Endothelial cell of umbilical vein (primary cell): ENCODE measurements around the gene ULK4. TPM values are rescaled to one million over a fixed set of nuclear protein-coding genes. Genes with fewer than 3 reads are reported as not detected.
A peak's percentile ranks its signal among the peaks of the same experiment; 100 is the strongest.

Experiments used
- BruUV-seq: library from RNA; stranded (reverse); fragments of 400-500 nt; replicated peaks from 2 replicates; lab custom pipeline; 2021; lab: Mats Ljungman, UMichigan
- CTCF ChIA-PET: fragments of 300-600, 350-600 bp; sonication (Branson Sonifier 250); formaldehyde crosslinking; loops from one replicate; lab custom pipeline; 2021; ENCODE audit warnings: antibody characterized with exemption, inconsistent platforms; lab: Charles Lee
- POLR2A ChIA-PET: fragments of 300-600, 350-600 bp; sonication (Branson Sonifier 250); formaldehyde crosslinking; loops from one replicate; lab custom pipeline; 2021; ENCODE audit warnings: antibody characterized with exemption, inconsistent platforms; lab: Charles Lee
- DNase-seq: peaks from one replicate; pipeline ENCODE4 v3.0.0-alpha.2; 2011; ENCODE audit warnings: low read depth, low spot score
- FAIRE-seq: peaks from 2 replicates; lab custom pipeline; 2011; peaks lifted over from hg19 to GRCh38; lab: Jason Lieb, UNC
- H2AFZ ChIP-seq: 2 replicates; pipeline ENCODE4 v1.6.0; 2012; ENCODE audit warnings: low read depth, low read length, control low read depth, inconsistent platforms
- H3K27ac ChIP-seq: 2 replicates; pipeline ENCODE4 v1.5.1; 2011; ENCODE audit warnings: low read depth, mild to moderate bottlenecking, control low read depth, low read length, moderate library complexity; ENCODE audit not compliant: insufficient read depth
- H3K27me3 ChIP-seq, 2 experiments: 2 replicates each; pipeline versions ENCODE4 v1.6.0 to v1.6.1; 2011; ENCODE audit warnings: low read length in 2 of 2, mixed read lengths in 1 of 2; ENCODE audit not compliant: control insufficient read depth in 2 of 2, insufficient read depth in 2 of 2
- H3K36me3 ChIP-seq, 2 experiments: 2 replicates in 1 of 2; 3 replicates in 1 of 2; pipeline ENCODE4 v1.5.1; 2011; ENCODE audit warnings: low read length in 2 of 2, mild to moderate bottlenecking in 1 of 2, moderate library complexity in 1 of 2; ENCODE audit not compliant: control insufficient read depth in 2 of 2, insufficient read depth in 2 of 2; ENCODE audit errors: extremely low read depth in 1 of 2
- H3K4me1 ChIP-seq: 3 replicates; pipeline ENCODE4 v1.5.1; 2011; ENCODE audit warnings: mild to moderate bottlenecking, low read length; ENCODE audit not compliant: control insufficient read depth, insufficient read depth; ENCODE audit errors: extremely low read depth
- H3K4me2 ChIP-seq: 2 replicates; pipeline ENCODE4 v1.6.1; 2011; ENCODE audit warnings: low read length, control low read depth, mixed read lengths; ENCODE audit not compliant: insufficient read depth
- H3K4me3 ChIP-seq, 3 experiments: fragments of 200-600 bp in 1 of 3; sonication (generic), shearing (Covaris generic) in 1 of 3; replicated peaks in 1 of 3; 2 replicates each; pipeline ENCODE4 v1.5.1; 2011 to 2016; ENCODE audit warnings: control low read depth in 3 of 3, low read length in 3 of 3, mild to moderate bottlenecking in 2 of 3, inconsistent platforms in 1 of 3, low read depth in 1 of 3, moderate library complexity in 1 of 3; ENCODE audit not compliant: insufficient read depth in 1 of 3
- H3K79me2 ChIP-seq: 2 replicates; pipeline ENCODE4 v1.6.0; 2012; ENCODE audit warnings: low read length, inconsistent platforms; ENCODE audit not compliant: control insufficient read depth, insufficient read depth
- H3K9ac ChIP-seq: replicated peaks from 2 replicates; pipeline ENCODE3; 2011; ENCODE audit warnings: low read length, control low read depth; ENCODE audit not compliant: insufficient read depth; ENCODE audit errors: extremely low read depth
- H3K9me1 ChIP-seq: replicated peaks from 3 replicates; pipeline ENCODE4 v1.6.0; 2011; ENCODE audit warnings: mild to moderate bottlenecking, low read length; ENCODE audit not compliant: control insufficient read depth, insufficient read depth; ENCODE audit errors: extremely low read depth
- H3K9me3 ChIP-seq: replicated peaks from 2 replicates; pipeline ENCODE4 v1.5.1; 2012; ENCODE audit warnings: low read length, inconsistent platforms; ENCODE audit not compliant: control insufficient read depth, insufficient read depth
- H4K20me1 ChIP-seq: replicated peaks from 2 replicates; pipeline ENCODE3; 2011; ENCODE audit warnings: mild to moderate bottlenecking, low read length; ENCODE audit not compliant: control insufficient read depth, insufficient read depth; ENCODE audit errors: extremely low read depth
- CTCF ChIP-seq, 2 donors: IDR thresholded peaks; 1 replicate in 1 of 2; 2 replicates in 1 of 2; pipeline ENCODE4 v1.5.1; 2011; ENCODE audit warnings: low read length in 2 of 2, mild to moderate bottlenecking in 2 of 2, moderate library complexity in 2 of 2, control low read depth in 1 of 2, inconsistent platforms in 1 of 2, low read depth in 1 of 2; ENCODE audit not compliant: insufficient read depth in 1 of 2; ENCODE audit errors: extremely low read depth in 1 of 2
- EZH2 ChIP-seq: IDR thresholded peaks from 2 replicates; pipeline ENCODE4 v1.6.1; 2012; ENCODE audit warnings: borderline replicate concordance, low read depth, mild to moderate bottlenecking, moderate library complexity, low read length, inconsistent platforms; ENCODE audit not compliant: severe bottlenecking
- FOS ChIP-seq: IDR thresholded peaks from 2 replicates; pipeline ENCODE4 v1.6.1; 2011; ENCODE audit warnings: mild to moderate bottlenecking, low read length, moderate library complexity, borderline replicate concordance; ENCODE audit not compliant: insufficient read depth
- GATA2 ChIP-seq: IDR thresholded peaks from 2 replicates; pipeline ENCODE4 v1.7.0; 2011; ENCODE audit warnings: low read depth, mild to moderate bottlenecking, moderate library complexity, mixed read lengths, low read length; ENCODE audit not compliant: insufficient read length, insufficient read depth
- JUN ChIP-seq: IDR thresholded peaks from 2 replicates; pipeline ENCODE4 v1.6.1; 2011; ENCODE audit warnings: borderline replicate concordance, low read depth; ENCODE audit not compliant: insufficient read length, insufficient read depth
- MYC ChIP-seq: IDR thresholded peaks from one replicate; pipeline ENCODE4 v1.6.1; 2011; ENCODE audit warnings: mild to moderate bottlenecking, low read depth, low read length
- POLR2A ChIP-seq: IDR thresholded peaks from 2 replicates; pipeline ENCODE4 v1.6.1; 2012; ENCODE audit warnings: low read depth, mild to moderate bottlenecking, control low read depth, low read length
- POLR2AphosphoS5 ChIP-seq: IDR thresholded peaks from 2 replicates; pipeline ENCODE4 v1.6.1; 2012; ENCODE audit warnings: low read depth, mild to moderate bottlenecking, control low read depth, low read length, moderate library complexity; ENCODE audit not compliant: insufficient read depth
- dilution Hi-C: fragments of 300-500 bp; cut with MboI; formaldehyde crosslinking; loops from one replicate; pipeline ENCODE4 v1.15.0; 2019; ENCODE audit warnings: low sequenced_read_pairs; ENCODE audit not compliant: extremely low pct_ligation_motif_present
- intact Hi-C: fragments of 100-400 bp; cut with micrococcal nuclease; formaldehyde crosslinking; loops from one replicate; pipeline ENCODE4 v1.10.0; 2022
- polyA plus RNA-seq, 4 experiments: library from polyadenylated mRNA; depleted of rRNA in 3 of 4; stranded (reverse) in 3 of 4; unstranded in 1 of 4; fragments of >200 nt; gene quantifications; 2 replicates each; pipeline versions ENCODE4 v1.2.1 to v1.2.3, GENCODE V29; 2011 to 2012; ENCODE audit warnings: missing spikeins in 1 of 4
- total RNA-seq: library from RNA; stranded (reverse); gene quantifications from 2 replicates; pipeline ENCODE4 v1.2.3, GENCODE V29; 2021
- TF ChIP-seq, protein P1 (sequence below): IDR thresholded peaks from 2 replicates; pipeline ENCODE4 v1.6.1; 2011; ENCODE audit not compliant: insufficient read depth, insufficient read length

ULK4 gene
- total and polyA plus RNA-seq, 2 donors (not counting 3 experiments of a cell fraction or from before 2014, with no cell fraction given), result 3.3 to 16.0 TPM

DNA sequence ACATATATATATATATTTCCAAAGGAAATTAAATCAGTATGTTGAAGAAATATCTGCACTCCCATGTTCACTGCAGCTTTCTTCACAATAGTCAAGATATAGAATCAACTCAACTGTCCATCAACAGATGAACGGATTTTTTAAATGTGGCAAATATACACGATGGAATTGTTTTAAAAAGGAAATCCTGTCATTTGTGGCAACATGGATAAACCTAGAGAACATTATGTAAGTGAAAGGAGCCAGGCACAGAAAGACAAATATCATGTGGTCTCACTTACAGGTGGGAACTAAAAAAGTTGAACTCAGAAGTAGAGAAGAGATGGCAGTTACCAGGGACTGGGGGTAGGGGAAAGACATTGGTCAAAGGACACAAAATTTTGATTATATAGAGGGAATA lies 253.7 kb downstream of the ULK4 start:
- no peak overlapping the region for H2AFZ ChIP-seq
- CTCF ChIA-PET, result no interaction called here
- intact Hi-C loops (no loop called here), dilution Hi-C loops (no loop called here)
- POLR2A ChIA-PET, result no interaction called here
- H3K4me1 ChIP-seq, result peaks cover 7% of the 10 kb centered on the region
- H3K4me3 ChIP-seq, result no peak overlapping the region
- no peaks in the 10 kb centered on the region for H4K20me1 ChIP-seq
- H3K4me2 ChIP-seq, result no peak overlapping the region
- no peak overlapping the region for H3K9ac ChIP-seq
- TF ChIP-seq JUN (no peak), EZH2 (no peak), POLR2A (no peak), MYC (no peak), FOS (no peak), POLR2AphosphoS5 (no peak), GATA2 (no peak), CTCF (IDR thresholded peaks at IDR 0.05; ENCODE audit: extremely low read depth in 1 of 2, insufficient read depth in 1 of 2, low read depth in 1 of 2, low read length in 2 of 2) (no peak)
- TF ChIP-seq, protein P1, sequence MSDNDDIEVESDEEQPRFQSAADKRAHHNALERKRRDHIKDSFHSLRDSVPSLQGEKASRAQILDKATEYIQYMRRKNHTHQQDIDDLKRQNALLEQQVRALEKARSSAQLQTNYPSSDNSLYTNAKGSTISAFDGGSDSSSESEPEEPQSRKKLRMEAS, result no peak
- no peaks in the 10 kb centered on the region for H3K36me3 ChIP-seq
- H3K27ac ChIP-seq, result no peak overlapping the region
- H3K79me2 ChIP-seq, result no peaks in the 10 kb centered on the region
- DNase-seq (peak; percentile 42), FAIRE-seq (peak; percentile 48)
- no peaks in the 10 kb centered on the region for H3K9me3 ChIP-seq
- BruUV-seq, result no TSS peak
- no peaks in the 10 kb centered on the region for H3K9me1 ChIP-seq
- H3K27me3 ChIP-seq, result no peaks in the 10 kb centered on the region
